PFSK-1 (cell line): Measurements from ENCODE around the gene TMEM132D.

Experiments
- FOXP2 ChIP-seq: optimal IDR thresholded peaks from 2 replicates; pipeline ENCODE3; 2011; ENCODE audit warnings: borderline replicate concordance, control low read depth, inconsistent platforms; ENCODE audit not compliant: insufficient read depth; ENCODE audit errors: extremely low read length, extremely low read depth
- POLR2AphosphoS5 ChIP-seq: IDR thresholded peaks from 2 replicates; pipeline ENCODE4 v1.6.1; 2012; ENCODE audit warnings: low read depth, mild to moderate bottlenecking, control low read depth, low read length, moderate library complexity
- SIN3A ChIP-seq: IDR thresholded peaks from 2 replicates; pipeline ENCODE4 v1.6.1; 2012; ENCODE audit warnings: mild to moderate bottlenecking, low read length, moderate library complexity, borderline replicate concordance; ENCODE audit not compliant: insufficient read depth
- TAF1 ChIP-seq: IDR thresholded peaks from 2 replicates; pipeline ENCODE4 v1.6.1; 2012; ENCODE audit warnings: low read length, control low read depth, borderline replicate concordance; ENCODE audit not compliant: insufficient read depth
- TF ChIP-seq, protein P1 (sequence below), 2 experiments: IDR thresholded peaks; 2 replicates each; pipeline versions ENCODE4 v1.6.1 to v1.8.0; 2011 to 2012; ENCODE audit warnings: low read depth in 2 of 2, low read length in 2 of 2, control low read depth in 1 of 2, inconsistent platforms in 1 of 2, mild to moderate bottlenecking in 1 of 2, moderate library complexity in 1 of 2; ENCODE audit not compliant: insufficient read depth in 1 of 2

The TMEM132D gene

DNA sequence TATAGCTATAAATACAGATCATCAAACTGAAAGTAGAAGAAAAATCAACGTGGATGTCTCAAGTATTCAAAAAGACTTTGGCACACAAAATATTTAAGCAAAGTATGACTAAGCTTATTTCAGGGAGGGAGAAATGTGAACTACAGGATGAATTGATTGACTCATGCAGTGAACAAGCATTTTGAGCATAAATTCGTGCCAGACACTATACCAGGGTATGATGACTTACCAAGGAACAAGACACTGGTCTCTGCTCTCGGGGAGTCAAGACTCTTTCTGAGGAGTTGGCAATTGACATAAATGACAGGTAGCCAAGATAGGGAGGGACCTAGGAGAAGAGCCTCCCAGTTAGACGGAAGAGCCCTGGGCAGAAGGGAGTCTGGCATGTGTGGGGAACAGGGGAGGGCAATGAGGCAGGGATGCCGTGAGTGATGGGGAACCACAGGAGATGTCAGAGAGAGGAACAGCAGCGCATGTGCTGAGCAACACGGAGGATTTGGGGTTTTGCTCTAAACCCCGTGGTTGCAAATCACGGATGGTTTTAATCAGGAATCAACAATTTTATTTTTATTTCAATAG is 115.2 kb downstream of the TMEM132D start:
- TF ChIP-seq SIN3A (no peak), TAF1 (no peak), POLR2AphosphoS5 (no peak), FOXP2 (no peak)
- TF ChIP-seq, protein P1, sequence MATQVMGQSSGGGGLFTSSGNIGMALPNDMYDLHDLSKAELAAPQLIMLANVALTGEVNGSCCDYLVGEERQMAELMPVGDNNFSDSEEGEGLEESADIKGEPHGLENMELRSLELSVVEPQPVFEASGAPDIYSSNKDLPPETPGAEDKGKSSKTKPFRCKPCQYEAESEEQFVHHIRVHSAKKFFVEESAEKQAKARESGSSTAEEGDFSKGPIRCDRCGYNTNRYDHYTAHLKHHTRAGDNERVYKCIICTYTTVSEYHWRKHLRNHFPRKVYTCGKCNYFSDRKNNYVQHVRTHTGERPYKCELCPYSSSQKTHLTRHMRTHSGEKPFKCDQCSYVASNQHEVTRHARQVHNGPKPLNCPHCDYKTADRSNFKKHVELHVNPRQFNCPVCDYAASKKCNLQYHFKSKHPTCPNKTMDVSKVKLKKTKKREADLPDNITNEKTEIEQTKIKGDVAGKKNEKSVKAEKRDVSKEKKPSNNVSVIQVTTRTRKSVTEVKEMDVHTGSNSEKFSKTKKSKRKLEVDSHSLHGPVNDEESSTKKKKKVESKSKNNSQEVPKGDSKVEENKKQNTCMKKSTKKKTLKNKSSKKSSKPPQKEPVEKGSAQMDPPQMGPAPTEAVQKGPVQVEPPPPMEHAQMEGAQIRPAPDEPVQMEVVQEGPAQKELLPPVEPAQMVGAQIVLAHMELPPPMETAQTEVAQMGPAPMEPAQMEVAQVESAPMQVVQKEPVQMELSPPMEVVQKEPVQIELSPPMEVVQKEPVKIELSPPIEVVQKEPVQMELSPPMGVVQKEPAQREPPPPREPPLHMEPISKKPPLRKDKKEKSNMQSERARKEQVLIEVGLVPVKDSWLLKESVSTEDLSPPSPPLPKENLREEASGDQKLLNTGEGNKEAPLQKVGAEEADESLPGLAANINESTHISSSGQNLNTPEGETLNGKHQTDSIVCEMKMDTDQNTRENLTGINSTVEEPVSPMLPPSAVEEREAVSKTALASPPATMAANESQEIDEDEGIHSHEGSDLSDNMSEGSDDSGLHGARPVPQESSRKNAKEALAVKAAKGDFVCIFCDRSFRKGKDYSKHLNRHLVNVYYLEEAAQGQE (IDR thresholded peaks at IDR 0.05; ENCODE audit: insufficient read depth in 1 of 2, low read depth in 2 of 2, low read length in 2 of 2) = no peak

DNA sequence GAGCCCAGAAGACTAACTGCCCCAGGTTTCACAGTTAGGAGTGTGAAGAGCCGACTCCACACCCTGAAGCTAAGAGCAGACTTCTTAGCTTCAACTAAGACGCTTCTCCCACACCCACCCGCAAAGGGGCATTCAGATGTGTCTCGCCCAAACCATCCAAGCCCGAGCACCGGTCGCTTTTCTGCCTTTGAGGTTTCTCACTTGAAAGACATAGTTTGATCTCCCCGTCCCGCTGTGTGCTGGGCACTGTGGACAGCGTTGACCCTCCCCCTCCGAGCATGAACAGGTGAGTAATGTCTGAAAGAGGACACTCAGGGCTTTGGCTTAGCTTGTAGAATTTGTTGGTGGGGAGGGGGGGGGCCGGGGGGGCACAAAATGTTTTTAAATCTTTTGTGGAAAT is 123.8 kb downstream of the TMEM132D start:
- TF ChIP-seq, protein P1 (IDR thresholded peaks at IDR 0.05; ENCODE audit: insufficient read depth in 1 of 2, low read depth in 2 of 2, low read length in 2 of 2) = no peak
- TF ChIP-seq SIN3A (no peak), FOXP2 (no peak), POLR2AphosphoS5 (no peak), TAF1 (no peak)

DNA sequence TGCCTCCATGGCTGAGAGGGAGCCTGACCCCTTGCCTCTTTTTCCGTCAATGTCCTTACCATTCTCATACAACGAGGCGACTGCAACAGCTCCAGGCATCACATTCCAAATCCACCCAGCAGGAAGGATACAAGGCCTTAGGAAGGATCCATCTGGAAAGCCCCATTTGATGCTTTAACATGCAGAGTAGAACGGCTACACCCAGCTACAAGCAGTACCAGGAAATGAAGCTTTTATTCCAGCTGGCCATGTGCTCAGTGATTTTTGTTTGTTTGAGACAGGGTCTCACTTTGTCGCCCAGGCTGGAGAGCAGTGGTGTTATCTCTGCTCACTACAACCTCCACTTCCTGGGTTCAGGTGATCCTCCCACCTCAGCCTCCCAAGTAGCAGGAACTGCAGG is 124.8 kb downstream of the TMEM132D start:
- no peak for TF ChIP-seq TAF1
- no peak for TF ChIP-seq SIN3A
- no peak for TF ChIP-seq POLR2AphosphoS5
- no peak for TF ChIP-seq FOXP2
- TF ChIP-seq, protein P1 (IDR thresholded peaks at IDR 0.05; ENCODE audit: insufficient read depth in 1 of 2, low read depth in 2 of 2, low read length in 2 of 2) = no peak

DNA sequence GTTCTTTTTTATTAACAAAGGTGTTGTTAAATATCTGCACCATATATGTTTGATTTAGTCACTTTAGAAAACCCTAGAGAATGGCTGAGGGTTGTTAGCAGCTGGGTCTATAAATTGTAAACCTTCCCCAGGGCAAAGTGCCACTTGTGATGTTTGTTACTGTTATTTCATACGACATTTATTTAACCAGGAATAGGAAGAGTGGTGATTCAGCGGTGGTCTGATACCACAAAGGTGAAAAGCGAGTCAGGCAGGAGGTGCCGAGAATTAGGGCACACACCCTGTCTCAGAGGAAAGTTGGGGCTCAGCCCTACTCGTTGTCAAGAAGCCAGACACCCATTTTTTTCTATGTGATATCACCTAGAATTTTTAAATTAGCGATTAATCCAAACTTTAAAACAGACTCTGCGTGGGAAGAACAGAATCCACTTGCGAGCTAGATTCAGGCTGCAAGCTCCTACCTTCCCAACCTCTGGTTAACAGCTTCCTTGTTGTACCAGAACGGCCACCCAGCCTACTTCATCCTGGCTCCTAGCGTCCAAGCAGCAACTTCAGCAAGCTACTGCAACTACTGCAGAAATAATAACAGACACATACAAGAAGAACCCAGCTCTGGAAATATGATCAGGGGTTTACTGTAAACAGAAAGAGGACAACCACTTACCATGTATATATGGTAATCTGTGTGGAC is 126.7 kb downstream of the TMEM132D start:
- TF ChIP-seq FOXP2 = no peak
- no peak for TF ChIP-seq POLR2AphosphoS5
- TF ChIP-seq SIN3A = no peak
- no peak for TF ChIP-seq TAF1
- TF ChIP-seq, protein P1 (IDR thresholded peaks at IDR 0.05; ENCODE audit: insufficient read depth in 1 of 2, low read depth in 2 of 2, low read length in 2 of 2) = no peak
